Spleen (tissue), 11 donors: ENCODE measurements around the gene NAA80. TPM values are rescaled to one million over a fixed set of nuclear protein-coding genes. Genes with fewer than 3 reads are reported as not detected.

Source experiments
- DNase-seq: peaks from one replicate; pipeline ENCODE4 v3.0.0-alpha.2; 2020
- H3K27ac ChIP-seq, 8 donors: fragments of 200-600 bp; sonication (generic) in 7 of 8; 1 replicate in 4 of 8; 2 replicates in 4 of 8; pipeline versions ENCODE4 v1.5.0 to v1.8.0; 2016 to 2021; ENCODE audit warnings: inconsistent platforms in 4 of 8, mild to moderate bottlenecking in 4 of 8, moderate library complexity in 1 of 8
- H3K27me3 ChIP-seq, 7 donors: fragments of 200-600 bp; sonication (generic) in 6 of 7; replicated peaks in 1 of 7; 1 replicate in 4 of 7; 2 replicates in 3 of 7; pipeline versions ENCODE4 v1.5.0 to v1.8.0; 2016 to 2021; ENCODE audit warnings: inconsistent platforms in 3 of 7, mild to moderate bottlenecking in 1 of 7
- H3K36me3 ChIP-seq, 6 donors: fragments of 200-600 bp; sonication (generic) in 5 of 6; 1 replicate in 4 of 6; 2 replicates in 2 of 6; pipeline versions ENCODE4 v1.5.0 to v1.8.0; 2016 to 2021; ENCODE audit warnings: inconsistent platforms in 2 of 6
- H3K4me1 ChIP-seq, 6 donors: fragments of 200-600 bp; sonication (generic) in 5 of 6; 1 replicate in 3 of 6; 2 replicates in 3 of 6; pipeline versions ENCODE4 v1.5.0 to v1.8.0; 2016 to 2021; ENCODE audit warnings: inconsistent platforms in 3 of 6
- H3K4me3 ChIP-seq, 8 donors: fragments of 200-600 bp; sonication (generic) in 7 of 8; 1 replicate in 4 of 8; 2 replicates in 4 of 8; pipeline versions ENCODE4 v1.5.0 to v1.8.0; 2016 to 2021; ENCODE audit warnings: inconsistent platforms in 4 of 8, mild to moderate bottlenecking in 4 of 8, moderate library complexity in 2 of 8
- H3K9me3 ChIP-seq, 8 donors: fragments of 200-600 bp; sonication (generic) in 7 of 8; 1 replicate in 4 of 8; 2 replicates in 4 of 8; pipeline versions ENCODE4 v1.5.0 to v1.8.0; 2016 to 2021; ENCODE audit warnings: inconsistent platforms in 4 of 8
- CTCF ChIP-seq, 11 experiments: fragments of 200-600 bp in 7 of 11; fragments of 450-650 bp in 4 of 11; sonication (generic) in 4 of 11; IDR thresholded peaks in 8 of 11; conservative IDR thresholded peaks in 3 of 11; 1 replicate in 7 of 11; 2 replicates in 4 of 11; pipeline versions ENCODE4 v1.4.0 to v1.8.0; 2016 to 2021; ENCODE audit warnings: antibody characterized with exemption in 11 of 11, inconsistent platforms in 4 of 11, mild to moderate bottlenecking in 1 of 11
- POLR2A ChIP-seq, 3 donors: fragments of 450-650 bp; IDR thresholded peaks; one replicate each; pipeline ENCODE4 v1.5.1; 2017; ENCODE audit warnings: antibody characterized with exemption in 3 of 3, mild to moderate bottlenecking in 1 of 3
- POLR2AphosphoS5 ChIP-seq, 3 donors: sonication (generic); formaldehyde crosslinking; IDR thresholded peaks; one replicate each; pipeline ENCODE4 v1.5.1; 2017; ENCODE audit warnings: antibody characterized with exemption in 3 of 3
- WGBS, 5 donors: extraction: QIAGEN DNeasy Blood & Tissue Kit in 3 of 5; methylation state at CpG; one replicate each; pipeline versions ENCODE4 v1.1.5 to v1.1.7; 2013 to 2018; 5-methylcytosine and 5-hydroxymethylcytosine counted together
- intact Hi-C: fragments of 100-400 bp; cut with DNase I; formaldehyde crosslinking; loops from one replicate; pipeline ENCODE4 v1.15.0; 2023; ENCODE audit warnings: low total_unique reads
- polyA plus RNA-seq, 3 donors: library from polyadenylated mRNA; stranded (reverse); fragments of 200-250 nt; gene quantifications; one replicate each; pipeline ENCODE4 v1.2.1, GENCODE V29; 2013
- total RNA-seq, 7 donors: library from RNA; depleted of rRNA in 3 of 7; stranded (reverse); fragments of >200 nt in 3 of 7; fragmentation: NEBNext Ultra II Directional in 4 of 7; extraction: Animal tissue kit (Norgen Biotek cat#: 25700) in 4 of 7; gene quantifications; one replicate each; pipeline versions ENCODE4 v1.1.0 to v1.2.1, GENCODE V29; 2016 to 2021
- donor health status: healthy with polysubstance abuse.
- donor health status: DM: no; HTN: no; CAD: no; lungs with moderate emphysema.
- donor health status: DM: no; HTN: no; CAD: no.
- donor health status: Bipolar disorder and iron deficiency.
- donor health status: healthy.
- donor health status: DM: no; HTN: no; CAD: no.
- donor health status: DM: yes; HTN: yes; CAD: no.

Gene NAA80
- total and polyA plus RNA-seq, 10 donors: 7.8 to 15.5 (median 12.8) TPM

GRCh38 chr3:50260942-50261441 lies 38.2 kb downstream of the NAA80 start:
- intact Hi-C loops: no loop called here
- DNase-seq: peak; percentile 77
- TF ChIP-seq POLR2A (IDR thresholded peaks at IDR 0.05) (no peak), POLR2AphosphoS5 (IDR thresholded peaks at IDR 0.05) (no peak), CTCF (IDR thresholded peaks at IDR 0.05 in 8 of 11, conservative IDR thresholded peaks at IDR 0.05 in 3 of 11) (no peak)
- H3K36me3 ChIP-seq: peaks cover 0 to 37% (median 33%) of the 10 kb centered on the region in 6 donors
- H3K27ac ChIP-seq: peak overlapping the region; percentile 88 to 99 (median 94)
- WGBS, 5 donors: 64 to 86% (median 80%) methylated on average over 5 of the region's 5 CpGs
- peak overlapping the region in 4 of 8 donors; percentile 38 to 68 (median 44) for H3K4me3 ChIP-seq
- peaks cover 11 to 86% (median 45%) of the 10 kb centered on the region in 6 donors for H3K4me1 ChIP-seq
- no peaks in the 10 kb centered on the region for H3K9me3 ChIP-seq
- peaks cover 0 to under 1% (median 0%) of the 10 kb centered on the region in 7 donors for H3K27me3 ChIP-seq

DNA sequence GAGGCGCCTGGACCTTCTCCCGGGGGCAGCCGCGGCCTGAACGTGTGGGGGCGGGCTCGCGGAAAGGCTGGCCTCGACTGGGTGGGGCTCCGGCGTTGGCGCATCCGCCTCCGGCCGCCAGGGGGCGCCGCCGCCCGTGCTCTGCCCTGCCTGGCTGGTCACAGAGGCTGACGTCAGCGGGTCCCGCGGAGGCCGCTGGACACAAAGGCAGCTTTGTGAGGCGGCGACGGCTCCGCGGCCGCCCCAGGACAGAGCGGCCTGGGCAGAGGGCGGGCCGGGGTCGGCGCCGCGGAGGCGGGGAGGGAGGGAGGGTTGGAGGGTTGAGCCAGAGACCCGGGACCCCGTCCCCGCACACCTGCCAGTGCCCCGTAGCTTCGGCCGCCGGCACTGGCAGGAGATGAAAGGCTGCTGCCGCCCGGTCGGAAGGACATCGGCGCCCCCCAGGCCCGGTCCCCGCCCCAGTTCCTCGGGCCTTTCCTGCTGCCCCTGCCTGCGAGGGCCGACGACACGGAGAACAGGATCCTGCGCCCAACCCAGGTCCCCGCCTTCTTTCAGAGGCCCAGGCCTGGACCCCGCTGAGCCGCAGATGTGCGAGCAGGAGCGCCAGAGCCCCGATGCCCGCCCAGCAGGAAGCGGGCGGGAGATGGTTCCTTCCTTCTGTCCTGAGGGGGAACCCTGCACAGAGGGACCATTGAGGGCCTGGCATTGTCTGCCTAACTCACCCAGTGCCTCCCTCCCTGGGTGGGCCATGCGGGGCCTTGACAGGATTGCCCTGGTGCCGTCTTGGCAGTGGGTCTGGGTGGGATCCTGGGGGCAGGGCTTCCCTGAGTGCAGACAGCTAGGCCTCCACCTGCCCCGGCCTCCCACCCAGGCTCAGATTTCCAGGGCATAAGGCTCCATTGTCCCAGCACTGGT lies 38.9 kb downstream of the NAA80 start:
- DNase-seq: peak; percentile 99
- peak overlapping the region; percentile 88 to 99 (median 94) for H3K27ac ChIP-seq
- intact Hi-C loops: no loop called here
- H3K4me3 ChIP-seq: peak overlapping the region in 7 of 8 donors; percentile 29 to 68 (median 40)
- H3K4me1 ChIP-seq: peaks cover 12 to 86% (median 49%) of the 10 kb centered on the region in 6 donors
- no peaks in the 10 kb centered on the region for H3K9me3 ChIP-seq
- no peaks in the 10 kb centered on the region for H3K27me3 ChIP-seq
- TF ChIP-seq CTCF (IDR thresholded peaks at IDR 0.05 in 8 of 11, conservative IDR thresholded peaks at IDR 0.05 in 3 of 11) (peak; percentile 95 to 100 (median 99)), POLR2A (IDR thresholded peaks at IDR 0.05) (peak in 1 of 3 donors; percentile 4), POLR2AphosphoS5 (IDR thresholded peaks at IDR 0.05) (peak; percentile 89 to 93 (median 91))
- WGBS, 5 donors: 2 to 7% (median 3%) methylated on average over 23 to 70 of the region's 70 CpGs
- H3K36me3 ChIP-seq: peaks cover 0 to 44% (median 40%) of the 10 kb centered on the region in 6 donors

DNA sequence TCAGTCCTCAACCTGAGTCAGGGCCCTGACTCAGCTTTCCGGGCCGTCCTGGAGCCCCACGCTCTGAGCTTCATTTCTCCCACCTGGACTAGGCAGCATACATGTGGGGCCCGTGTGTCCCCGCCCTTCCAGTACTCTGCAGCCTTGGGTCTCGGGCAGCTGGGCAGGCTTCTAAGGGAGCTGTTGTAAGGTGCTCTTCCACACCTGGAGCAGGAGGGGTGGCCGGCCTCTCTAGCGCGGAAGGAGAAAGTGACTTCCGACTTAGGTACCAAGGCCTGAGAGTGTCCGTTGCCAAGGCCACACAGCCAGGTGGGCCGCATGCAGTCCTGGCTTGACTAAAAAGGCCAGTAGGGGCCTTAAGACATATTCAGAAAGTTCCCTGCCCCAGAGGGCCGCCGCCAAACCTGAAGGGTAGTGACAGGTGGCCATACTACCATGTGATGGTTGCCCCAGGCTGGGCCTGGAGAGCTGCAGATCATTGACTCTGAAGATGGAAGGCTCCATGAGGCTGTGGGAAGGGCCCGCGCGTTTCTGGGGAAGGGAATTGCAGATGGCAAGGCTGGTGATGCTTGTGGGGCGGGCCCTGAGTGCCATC lies 39.7 kb downstream of the NAA80 start:
- no peak for TF ChIP-seq POLR2A (IDR thresholded peaks at IDR 0.05)
- no peak for TF ChIP-seq CTCF (IDR thresholded peaks at IDR 0.05 in 8 of 11, conservative IDR thresholded peaks at IDR 0.05 in 3 of 11)
- no peak for TF ChIP-seq POLR2AphosphoS5 (IDR thresholded peaks at IDR 0.05)
- Histone ChIP-seq H3K4me3 (peak overlapping the region in 5 of 8 donors; percentile 38 to 68 (median 42)), H3K36me3 (peaks cover 0 to 52% (median 47%) of the 10 kb centered on the region in 6 donors), H3K27ac (peak overlapping the region; percentile 88 to 99 (median 94)), H3K27me3 (no peaks in the 10 kb centered on the region), H3K9me3 (no peaks in the 10 kb centered on the region), H3K4me1 (peaks cover 17 to 88% (median 55%) of the 10 kb centered on the region in 6 donors)
- DNase-seq: no peak
- 47 to 58% (median 55%) methylated on average over 13 to 18 of the region's 18 CpGs for WGBS, 5 donors
- intact Hi-C loops: no loop called here
